Spleen (tissue), 7 donors: ENCODE measurements around the gene ITGA2.

Experiments used
- CTCF ChIP-seq, 11 experiments: fragments of 200-600 bp in 7 of 11; fragments of 450-650 bp in 4 of 11; sonication (generic) in 4 of 11; IDR thresholded peaks in 8 of 11; conservative IDR thresholded peaks in 3 of 11; 1 replicate in 7 of 11; 2 replicates in 4 of 11; pipeline versions ENCODE4 v1.4.0 to v1.8.0; 2016 to 2021; ENCODE audit warnings: antibody characterized with exemption in 11 of 11, inconsistent platforms in 4 of 11, mild to moderate bottlenecking in 1 of 11
- POLR2A ChIP-seq, 3 donors: fragments of 450-650 bp; IDR thresholded peaks; one replicate each; pipeline ENCODE4 v1.5.1; 2017; ENCODE audit warnings: antibody characterized with exemption in 3 of 3, mild to moderate bottlenecking in 1 of 3
- POLR2AphosphoS5 ChIP-seq, 3 donors: sonication (generic); formaldehyde crosslinking; IDR thresholded peaks; one replicate each; pipeline ENCODE4 v1.5.1; 2017; ENCODE audit warnings: antibody characterized with exemption in 3 of 3
- donor health status: DM: no; HTN: no; CAD: no; lungs with moderate emphysema.
- donor health status: DM: no; HTN: no; CAD: no.
- donor health status: DM: no; HTN: no; CAD: no.

GRCh38 chr5:52994266-52994665 lies 5.1 kb downstream of the ITGA2 start:
- no peak for TF ChIP-seq CTCF (IDR thresholded peaks at IDR 0.05 in 8 of 11, conservative IDR thresholded peaks at IDR 0.05 in 3 of 11)
- no peak for TF ChIP-seq POLR2A (IDR thresholded peaks at IDR 0.05)
- no peak for TF ChIP-seq POLR2AphosphoS5 (IDR thresholded peaks at IDR 0.05)
